KBM-7 (cell line): ENCODE measurements around the gene LRRC75A.
"Not testable (repeated sequence)": the region's sequence is repeated elsewhere in the genome, so short reads cannot be mapped to it uniquely, and the experiment has no call there.

Experiments used
- DNase-seq: peaks from one replicate; pipeline ENCODE4 v3.0.0-alpha.2; 2015
- in situ Hi-C: fragments of 300-500 bp; cut with MboI; formaldehyde crosslinking; loops from 2 replicates; pipeline ENCODE4 v1.14.3; 2020; ENCODE audit warnings: low sequenced_read_pairs, low pct_unique_long_range_greater_than_20kb, mixed read lengths

LRRC75A gene

DNA sequence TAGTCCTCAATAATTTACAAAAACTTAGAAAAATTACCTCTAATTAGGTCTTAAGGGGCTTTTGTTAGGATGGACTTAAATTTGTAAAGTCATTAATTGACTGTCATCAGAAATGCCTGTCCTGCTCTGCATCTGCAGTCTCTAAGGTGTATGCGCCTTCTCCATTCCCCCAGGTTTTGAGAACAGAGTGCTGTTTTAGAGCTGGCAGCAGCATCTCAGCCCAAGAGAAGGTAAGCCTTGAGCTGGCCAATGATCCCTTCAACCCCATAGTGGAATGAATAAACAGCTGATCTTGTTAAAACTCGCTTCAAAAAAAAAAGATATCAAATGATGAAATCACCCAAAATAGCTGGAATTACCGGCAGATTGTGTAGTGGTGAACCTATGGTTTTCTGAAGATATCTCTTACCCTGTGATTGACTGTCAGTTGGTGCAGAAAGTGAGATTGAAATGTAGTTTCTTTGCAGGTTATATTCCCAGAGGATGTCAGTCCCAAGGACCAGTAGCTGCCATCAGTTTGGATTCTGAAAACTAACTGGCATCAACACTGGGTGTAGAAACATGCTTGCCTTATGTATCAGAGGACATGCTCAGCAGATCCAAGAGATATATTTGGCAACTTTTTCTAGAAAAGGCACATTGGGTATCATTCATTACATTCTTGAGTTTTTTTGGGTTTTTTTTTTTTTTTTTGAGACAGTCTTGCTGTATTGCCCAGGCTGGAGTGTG, 50.9 kb downstream of the LRRC75A start:
- DNase-seq: peak; percentile 16
- in situ Hi-C loops: no loop called here

GRCh38 chr17:16440354-16440753, 51.6 kb downstream of the LRRC75A start:
- in situ Hi-C loops, DNase-seq: not testable (repeated sequence)

DNA sequence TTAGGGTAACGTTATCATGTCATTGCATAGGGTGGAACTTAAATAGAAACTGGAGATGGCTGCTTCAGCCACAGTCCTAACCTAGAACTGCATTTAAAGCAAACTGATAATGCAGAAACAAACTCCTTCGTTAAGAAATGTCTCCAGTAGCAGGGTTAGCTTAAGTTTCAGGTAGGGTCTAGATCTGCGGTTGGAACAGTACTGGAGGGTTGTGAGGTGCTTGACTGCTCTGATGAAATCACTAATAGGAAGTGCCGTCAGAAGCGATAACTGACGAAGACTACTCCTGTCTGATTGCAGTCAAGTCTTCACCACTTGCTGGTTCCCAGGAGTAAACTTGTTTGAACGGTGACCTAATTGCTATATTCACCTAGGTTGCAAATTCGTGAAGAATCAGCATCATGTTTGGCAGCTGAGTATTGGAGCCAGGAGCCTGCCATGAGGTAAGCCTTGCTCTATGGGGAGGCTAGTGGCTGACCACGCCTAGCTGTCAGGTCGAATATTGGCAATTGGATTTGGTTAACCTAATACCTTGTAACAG, 52.1 kb downstream of the LRRC75A start:
- DNase-seq: peak; percentile 56
- in situ Hi-C loops: no loop called here

GRCh38 chr17:16439303-16439791, 52.6 kb downstream of the LRRC75A start:
- in situ Hi-C loops: no loop called here
- peak; percentile 36 for DNase-seq

DNA sequence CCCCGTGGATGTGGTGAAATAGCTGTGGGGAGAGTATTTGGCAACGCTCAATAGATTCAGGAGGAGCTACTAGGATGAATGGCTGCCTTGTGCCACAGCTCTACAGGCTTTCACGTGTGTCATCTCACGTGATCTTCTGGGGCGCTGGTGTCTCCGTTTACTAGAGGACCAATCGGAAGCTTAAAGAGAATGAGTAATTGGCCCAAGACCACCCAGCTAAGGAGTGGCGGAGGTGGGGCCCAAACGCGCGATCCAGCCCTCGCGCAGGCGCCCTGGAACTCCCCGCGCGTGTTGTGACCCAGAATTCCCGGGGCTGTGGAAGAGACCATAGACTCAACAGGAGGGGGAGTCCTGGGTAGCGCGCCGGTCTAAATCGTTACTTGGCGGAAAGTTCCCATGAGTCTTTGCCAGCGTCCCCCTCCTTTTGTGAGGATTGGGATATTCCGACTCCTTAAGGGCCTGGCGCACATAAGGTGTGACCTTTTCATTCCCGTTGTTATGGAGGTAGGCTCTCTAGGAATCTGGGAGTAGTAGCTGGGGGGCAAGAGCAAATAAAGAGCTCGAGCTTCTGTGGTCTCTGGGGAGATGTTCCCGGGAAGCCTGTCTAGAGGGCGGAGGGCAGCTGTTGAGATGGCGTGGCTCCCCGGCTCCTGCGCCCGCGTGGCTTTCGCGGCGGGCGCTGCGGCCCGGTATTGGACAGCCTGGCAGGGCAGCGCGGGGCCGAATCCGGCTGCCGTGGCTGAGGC, 53.3 kb downstream of the LRRC75A start:
- peak; percentile 99 for DNase-seq

DNA sequence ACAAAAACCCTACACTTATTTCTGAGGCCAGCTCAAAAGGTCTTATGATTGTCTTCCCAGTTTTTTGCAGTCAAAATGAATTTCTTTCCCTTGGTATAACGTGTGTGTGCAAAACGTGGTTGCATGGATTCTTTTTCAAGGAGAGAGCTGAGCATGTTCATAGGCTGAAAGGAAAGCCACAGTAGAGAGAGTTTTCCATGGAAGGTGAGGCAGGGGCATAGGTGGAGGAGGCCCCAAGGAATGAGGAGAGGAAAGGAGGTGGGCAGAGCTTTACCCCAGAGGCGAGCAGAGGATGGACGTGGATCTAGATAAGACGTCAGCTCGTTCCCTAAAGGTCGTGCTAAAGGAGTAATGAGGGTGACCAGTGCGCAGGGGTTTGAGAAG, 53.8 kb downstream of the LRRC75A start:
- in situ Hi-C loops: no loop called here
- DNase-seq: no peak

More for the DNA sequence above, 53.3 kb downstream of the LRRC75A start:
- in situ Hi-C loops: no loop called here

DNA sequence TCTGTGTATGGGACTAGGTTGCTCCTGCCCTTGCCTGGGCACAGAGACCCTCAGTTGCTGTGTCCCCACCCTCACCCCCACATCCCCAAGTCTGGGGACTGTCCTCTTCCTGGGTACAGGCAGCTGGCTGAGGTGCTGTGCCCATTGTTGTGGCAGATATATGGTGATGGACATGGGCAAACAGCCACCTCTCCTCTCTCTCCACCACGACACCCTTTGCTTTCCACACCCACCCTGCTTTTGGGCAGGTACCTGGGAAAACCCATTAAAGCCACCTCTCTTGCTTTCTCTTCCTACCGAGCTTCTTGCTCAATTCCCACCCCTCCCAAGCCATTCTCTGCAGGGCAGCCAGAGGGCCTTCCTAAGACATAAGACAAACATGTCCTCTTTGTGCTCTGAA, 54.9 kb downstream of the LRRC75A start:
- in situ Hi-C loops: no loop called here
- DNase-seq: no peak

- DNase-seq: no peak
- in situ Hi-C loops: no loop called here
Measured at GRCh38 chr17:16435925-16436886, 55.8 kb downstream of the LRRC75A start.

DNA sequence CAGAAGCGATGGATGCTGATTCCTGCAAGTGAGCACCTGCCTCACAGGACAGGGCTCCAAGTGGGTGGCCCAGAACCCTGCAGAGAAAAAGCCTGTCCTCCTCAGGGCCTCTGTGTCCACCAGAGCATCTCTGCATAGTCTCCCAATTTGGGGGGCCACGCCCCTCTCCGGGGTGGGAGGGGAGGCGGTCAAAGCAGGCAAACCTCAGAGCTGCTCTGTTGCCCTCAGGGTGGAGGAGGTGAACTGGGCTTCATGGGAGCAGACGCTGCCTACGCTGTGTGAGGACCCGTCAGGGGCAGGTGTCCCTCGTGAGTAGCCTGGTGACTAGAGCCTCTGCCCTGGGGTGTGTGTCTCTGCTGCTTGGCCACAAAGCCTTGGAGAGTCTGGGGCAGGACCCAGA, 57.3 kb downstream of the LRRC75A start:
- in situ Hi-C loops: no loop called here
- DNase-seq: no peak

- DNase-seq: no peak
- in situ Hi-C loops: no loop called here
Measured at GRCh38 chr17:16433514-16433913, 58.5 kb downstream of the LRRC75A start.

DNA sequence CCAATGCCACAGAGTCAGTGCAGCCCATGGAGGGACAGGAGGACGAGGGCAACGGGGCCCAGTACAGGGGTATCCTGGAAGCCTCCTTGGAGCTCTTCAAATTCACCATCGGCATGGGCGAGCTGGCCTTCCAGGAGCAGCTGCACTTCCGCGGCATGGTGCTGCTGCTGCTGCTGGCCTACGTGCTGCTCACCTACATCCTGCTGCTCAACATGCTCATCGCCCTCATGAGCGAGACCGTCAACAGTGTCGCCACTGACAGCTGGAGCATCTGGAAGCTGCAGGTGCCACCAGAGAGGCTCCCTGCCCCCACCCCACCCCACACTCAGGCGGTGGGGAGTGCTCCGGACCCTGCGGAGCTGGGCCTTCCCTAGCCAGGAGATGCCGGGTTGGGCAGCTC, 60.0 kb downstream of the LRRC75A start:
- DNase-seq: no peak
- in situ Hi-C loops: no loop called here

GRCh38 chr17:16430650-16431049, 61.3 kb downstream of the LRRC75A start:
- no peak for DNase-seq
- in situ Hi-C loops: no loop called here

DNA sequence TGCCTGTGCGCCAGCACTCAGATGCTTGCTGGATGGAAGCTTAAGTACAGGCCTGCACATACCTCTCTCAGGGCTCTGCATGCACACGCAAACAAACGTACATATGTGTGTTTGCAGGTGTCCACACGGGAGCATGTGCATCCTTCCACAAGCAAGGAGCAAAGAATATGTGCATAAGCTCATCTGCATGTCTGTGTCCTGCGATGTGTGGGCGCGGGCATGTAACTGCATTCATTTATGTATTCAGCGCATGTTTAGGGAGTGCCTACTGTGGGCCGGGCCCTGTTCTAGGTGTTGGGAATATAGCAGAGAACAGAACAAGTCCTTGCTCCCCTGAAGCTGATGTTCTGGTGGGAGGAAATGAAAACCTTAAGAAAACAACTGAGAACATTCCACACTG, 62.9 kb downstream of the LRRC75A start:
- in situ Hi-C loops: no loop called here
- DNase-seq: no peak

GRCh38 chr17:16428098-16428882, 63.7 kb downstream of the LRRC75A start:
- in situ Hi-C loops: no loop called here
- DNase-seq: peak; percentile 64

GRCh38 chr17:16427020-16427419, 65.0 kb downstream of the LRRC75A start:
- DNase-seq: no peak
- in situ Hi-C loops: no loop called here

DNA sequence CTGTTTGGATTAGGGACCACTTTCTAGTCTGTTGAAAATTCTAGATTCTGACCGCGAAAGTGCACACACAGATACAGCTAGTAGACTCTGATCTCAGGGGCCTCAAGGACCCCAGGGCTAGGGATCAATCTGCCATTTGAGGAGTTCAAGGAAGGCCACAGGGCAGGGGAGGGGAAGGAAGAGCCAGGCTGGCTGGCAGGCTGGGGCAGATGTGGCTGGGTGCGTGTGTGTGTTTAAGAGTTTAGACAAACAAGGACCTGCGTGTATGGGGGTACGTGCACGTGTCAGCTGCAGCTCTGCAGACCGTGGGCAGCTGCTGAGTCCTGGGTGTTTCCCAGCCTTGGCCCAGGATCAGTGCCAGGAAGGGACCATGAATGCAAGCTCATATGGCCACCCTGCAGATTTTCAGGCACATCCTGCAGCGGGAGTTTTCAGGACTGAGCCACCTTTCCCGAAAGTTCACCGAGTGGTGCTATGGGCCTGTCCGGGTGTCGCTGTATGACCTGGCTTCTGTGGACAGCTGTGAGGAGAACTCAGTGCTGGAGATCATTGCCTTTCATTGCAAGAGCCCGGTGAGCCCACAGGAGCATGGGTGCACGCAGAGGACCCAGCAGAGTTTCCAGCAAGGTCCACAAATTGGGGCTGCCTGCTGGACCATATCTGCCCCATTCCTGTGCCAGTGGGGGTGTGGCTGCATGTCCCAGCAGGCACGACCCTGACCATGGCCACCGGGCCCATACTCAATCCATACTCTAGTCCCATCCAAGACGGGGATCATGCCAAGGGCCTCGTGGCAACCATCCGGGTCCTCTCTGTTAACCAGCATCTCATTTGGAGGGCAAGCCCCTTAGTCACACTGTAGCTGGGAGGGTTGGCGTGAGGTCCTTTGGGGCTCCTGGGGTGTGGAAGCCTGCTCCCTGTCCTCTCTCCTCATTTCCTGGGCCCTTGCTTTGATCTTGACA, 66.0 kb downstream of the LRRC75A start:
- in situ Hi-C loops: no loop called here

GRCh38 chr17:16425202-16425601, 66.8 kb downstream of the LRRC75A start:
- DNase-seq: no peak
- in situ Hi-C loops: no loop called here

More for the DNA sequence above, 66.0 kb downstream of the LRRC75A start:
- no peak for DNase-seq
